Activated CD4-positive, alpha-beta T cell treated with anti-CD3 and anti-CD28 coated beads for 36 hours (primary cell): ENCODE data around the gene NBEAL2. TPM values are rescaled to one million over a fixed set of nuclear protein-coding genes. Genes with fewer than 3 reads are reported as not detected.

Source experiments
- ATAC-seq: fragments of 200-7000 bp; cut with Tn5 transposase; one replicate; pipeline ENCODE4 v1.10.0; 2021; ENCODE audit warnings: mild to moderate bottlenecking, moderate library complexity
- CTCF ChIA-PET: fragments of 350-600 bp; sonication (Branson Sonifier 250); formaldehyde crosslinking; loops from one replicate; lab custom pipeline; 2021; ENCODE audit warnings: antibody characterized with exemption; lab: Charles Lee
- POLR2A ChIA-PET: fragments of 350-600 bp; sonication (Branson Sonifier 250); formaldehyde crosslinking; loops from one replicate; lab custom pipeline; 2021; ENCODE audit warnings: antibody characterized with exemption, inconsistent platforms; lab: Charles Lee
- DNase-seq: peaks from one replicate; pipeline ENCODE4 v3.0.0-alpha.2; 2020
- H3K27ac Mint-ChIP-seq: one replicate; pipeline ENCODE4 v1.8.0; 2021; ENCODE audit warnings: mixed read lengths
- H3K27me3 Mint-ChIP-seq: one replicate; pipeline ENCODE4 v1.8.0; 2021; ENCODE audit warnings: mixed read lengths
- H3K36me3 Mint-ChIP-seq: one replicate; pipeline ENCODE4 v1.8.0; 2021; ENCODE audit warnings: low read depth, mixed read lengths
- H3K4me1 Mint-ChIP-seq: one replicate; pipeline ENCODE4 v1.8.0; 2021; ENCODE audit warnings: mixed read lengths
- H3K4me3 Mint-ChIP-seq: one replicate; pipeline ENCODE4 v1.8.0; 2021; ENCODE audit warnings: mild to moderate bottlenecking, moderate library complexity, mixed read lengths
- H3K9me3 Mint-ChIP-seq: one replicate; pipeline ENCODE4 v1.8.0; 2021; ENCODE audit warnings: low read depth, mixed read lengths
- intact Hi-C, 2 experiments: fragments of 100-400 bp; cut with DNase I in 1 of 2; cut with micrococcal nuclease in 1 of 2; formaldehyde crosslinking; loops; one replicate each; pipeline versions ENCODE4 v1.14.2 to v1.15.1; 2022 to 2024; cut with DNase I, micrococcal nuclease
- total RNA-seq, 2 experiments: library from RNA; stranded (reverse); gene quantifications; one replicate each; pipeline ENCODE4 v1.2.3, GENCODE V29; 2021

NBEAL2 gene
- total RNA-seq, 2 experiments from 2014 or later = 83.4 to 84.9 TPM

DNA sequence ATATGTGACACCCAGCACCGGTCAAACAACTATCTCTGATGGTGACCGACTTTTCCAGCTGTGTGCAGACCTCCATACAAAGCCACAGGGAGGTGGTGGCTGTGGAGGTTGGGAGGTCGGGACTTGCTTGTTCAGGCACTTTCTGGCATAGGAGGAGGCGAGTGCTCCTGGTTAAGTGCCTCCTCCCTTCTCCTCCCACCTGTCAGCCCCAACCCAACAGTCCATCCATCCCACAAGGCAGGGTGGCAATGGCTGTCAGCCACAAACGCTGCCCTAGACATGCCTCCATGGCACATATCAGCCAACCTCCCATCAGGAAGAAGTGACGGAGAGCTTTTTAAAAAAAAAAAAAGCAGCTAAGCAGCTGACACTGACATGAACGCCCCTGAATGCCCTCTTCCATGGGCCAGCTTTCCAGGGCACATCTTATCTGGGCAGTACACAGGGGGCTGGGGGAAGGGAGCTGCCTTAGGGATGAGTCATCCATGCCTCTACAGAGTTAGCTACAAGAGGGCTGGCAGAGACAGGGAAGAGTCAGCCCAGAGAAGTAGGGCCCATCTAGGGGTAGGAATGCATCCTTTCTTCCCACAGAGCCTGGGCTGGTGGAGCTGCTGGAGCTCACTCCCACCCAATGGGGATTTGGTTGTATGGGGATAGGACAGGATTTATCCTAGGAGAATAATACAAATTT lies 44.2 kb upstream of the NBEAL2 start:
- POLR2A ChIA-PET = interaction anchor here (0.6 kb wide), 1 partner anchor 45 kb away, joined by 4 read pairs; no protein-coding TSS in a partner anchor

GRCh38 chr3:46935989-46936558 lies 43.4 kb upstream of the NBEAL2 start:
- Mint-ChIP-seq H3K27me3 (no peaks in the 10 kb centered on the region), H3K9me3 (no peaks in the 10 kb centered on the region), H3K27ac (peak overlapping the region; percentile 17), H3K4me1 (peaks cover 34% of the 10 kb centered on the region), H3K4me3 (no peak overlapping the region), H3K36me3 (peaks cover 36% of the 10 kb centered on the region)
- no peak for ATAC-seq
- intact Hi-C loops = no loop called here
- no peak for DNase-seq
- ChIA-PET CTCF (interaction anchor here (0.6 to 1.2 kb wide), 6 partner anchors 13 to 144 kb away, joined by 3 read pairs; no protein-coding TSS in a partner anchor), POLR2A (interaction anchor here (0.6 kb wide), 1 partner anchor 44 kb away, joined by 4 read pairs; no protein-coding TSS in a partner anchor)

More for the DNA sequence above, 44.2 kb upstream of the NBEAL2 start:
- CTCF ChIA-PET = interaction anchor here (0.6 to 1.3 kb wide), 8 partner anchors 12 to 211 kb away, joined by 3 to 5 read pairs (median 3); no protein-coding TSS in a partner anchor
- no peak overlapping the region for H3K4me3 Mint-ChIP-seq
- H3K36me3 Mint-ChIP-seq = peaks cover 35% of the 10 kb centered on the region
- intact Hi-C loops = no loop called here
- H3K27ac Mint-ChIP-seq = peak overlapping the region; percentile 37
- peaks cover 38% of the 10 kb centered on the region for H3K4me1 Mint-ChIP-seq
- ATAC-seq (peak; percentile 51), DNase-seq (no peak)
- no peaks in the 10 kb centered on the region for H3K27me3 Mint-ChIP-seq
- H3K9me3 Mint-ChIP-seq = no peaks in the 10 kb centered on the region

- intact Hi-C loops = no loop called here
- POLR2A ChIA-PET = no interaction called here
- Mint-ChIP-seq H3K36me3 (peaks cover 36% of the 10 kb centered on the region), H3K4me3 (no peak overlapping the region), H3K27me3 (no peaks in the 10 kb centered on the region), H3K9me3 (no peaks in the 10 kb centered on the region), H3K4me1 (peaks cover 29% of the 10 kb centered on the region), H3K27ac (no peak overlapping the region)
- DNase-seq (no peak), ATAC-seq (no peak)
- CTCF ChIA-PET = interaction anchor here (1.2 kb wide), 1 partner anchor 14 kb away, joined by 3 read pairs; no protein-coding TSS in a partner anchor
Observed at GRCh38 chr3:46936733-46937250, 42.7 kb upstream of the NBEAL2 start.

GRCh38 chr3:46938118-46938517 lies 41.3 kb upstream of the NBEAL2 start:
- DNase-seq = no peak
- H3K9me3 Mint-ChIP-seq = no peaks in the 10 kb centered on the region
- peaks cover 26% of the 10 kb centered on the region for H3K4me1 Mint-ChIP-seq
- POLR2A ChIA-PET = no interaction called here
- intact Hi-C loops = no loop called here
- ATAC-seq = no peak
- H3K4me3 Mint-ChIP-seq = no peak overlapping the region
- peaks cover 36% of the 10 kb centered on the region for H3K36me3 Mint-ChIP-seq
- H3K27me3 Mint-ChIP-seq = no peaks in the 10 kb centered on the region
- no peak overlapping the region for H3K27ac Mint-ChIP-seq
- CTCF ChIA-PET = interaction anchor here (0.6 to 1.0 kb wide), 2 partner anchors 9 to 246 kb away, joined by 3 to 4 read pairs; no protein-coding TSS in a partner anchor

DNA sequence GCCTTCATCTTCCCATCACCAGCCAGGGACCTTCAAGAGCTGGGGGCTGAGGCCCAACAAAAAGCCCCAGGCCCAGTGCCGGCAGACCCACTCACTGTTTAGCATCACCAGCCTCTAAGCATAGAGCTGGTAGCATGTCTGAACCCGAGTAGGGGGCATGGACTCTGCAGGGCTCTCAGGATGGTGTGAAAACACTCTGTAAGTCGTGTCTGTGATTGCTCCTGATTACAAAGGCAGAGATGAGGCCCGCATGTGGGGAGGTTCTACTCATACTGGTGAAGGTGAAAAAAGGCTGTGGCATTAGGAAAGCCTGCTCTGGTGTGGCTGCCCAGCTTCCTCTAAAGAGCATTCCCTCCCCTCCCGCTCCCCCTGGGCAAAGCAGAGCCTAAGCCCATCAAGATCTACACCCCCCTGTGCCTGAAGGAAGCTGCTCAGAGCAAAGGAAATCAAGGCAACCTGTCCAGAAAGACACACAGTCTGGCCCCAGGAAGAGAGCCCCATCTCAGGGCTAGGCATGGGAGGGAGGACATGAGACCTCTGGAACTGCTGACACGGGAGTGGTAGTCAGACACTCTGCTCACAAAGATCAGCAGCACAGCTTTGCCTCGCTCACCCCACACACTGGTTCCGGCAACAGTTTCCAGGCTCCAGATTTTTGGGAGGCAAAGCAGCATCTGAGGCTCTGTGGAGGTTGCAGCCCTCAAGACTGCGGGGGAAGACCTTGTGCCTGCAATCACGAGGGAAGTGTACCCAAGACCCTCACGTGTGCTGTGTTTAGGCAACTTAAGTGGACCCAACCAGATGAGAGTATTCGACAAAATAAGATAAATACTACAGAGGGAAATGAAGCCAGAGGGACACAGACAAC lies 39.7 kb upstream of the NBEAL2 start:
- H3K27me3 Mint-ChIP-seq = no peaks in the 10 kb centered on the region
- DNase-seq = no peak
- POLR2A ChIA-PET = interaction anchor here (0.6 kb wide), 1 partner anchor 19 kb away, joined by 3 read pairs; no protein-coding TSS in a partner anchor
- H3K4me1 Mint-ChIP-seq = peaks cover 29% of the 10 kb centered on the region
- CTCF ChIA-PET = interaction anchor here (0.7 to 1.6 kb wide), 2 partner anchors 10 to 117 kb away, joined by 3 read pairs; no protein-coding TSS in a partner anchor
- no peaks in the 10 kb centered on the region for H3K9me3 Mint-ChIP-seq
- ATAC-seq = no peak
- intact Hi-C loops = no loop called here
- H3K36me3 Mint-ChIP-seq = peaks cover 33% of the 10 kb centered on the region
- H3K4me3 Mint-ChIP-seq = no peak overlapping the region
- H3K27ac Mint-ChIP-seq = peak overlapping the region; percentile 25

DNA sequence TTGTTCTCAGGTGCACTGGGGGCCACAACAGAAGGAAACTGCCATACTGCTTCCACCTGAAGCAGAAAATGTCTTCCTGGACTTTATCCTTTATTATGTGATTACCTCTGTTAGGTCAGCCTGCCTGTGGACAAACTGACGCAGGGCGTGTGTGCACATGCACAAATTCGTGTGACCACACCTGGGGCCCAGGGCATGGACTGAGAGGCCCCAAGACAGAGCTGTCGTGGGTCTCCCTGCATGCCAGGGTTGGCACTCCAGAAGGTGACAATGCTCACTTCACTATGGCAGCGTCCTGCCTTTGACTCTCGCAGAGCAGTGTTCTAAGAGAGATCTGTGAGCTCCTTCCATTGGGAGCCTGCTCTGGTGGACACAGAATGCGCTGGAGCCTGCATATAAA lies 37.4 kb upstream of the NBEAL2 start:
- CTCF ChIA-PET = interaction anchor here (0.8 to 0.9 kb wide), 2 partner anchors 12 to 14 kb away, joined by 3 to 5 read pairs; no protein-coding TSS in a partner anchor
- Mint-ChIP-seq H3K27me3 (no peaks in the 10 kb centered on the region), H3K9me3 (no peaks in the 10 kb centered on the region), H3K4me3 (no peak overlapping the region), H3K36me3 (peaks cover 40% of the 10 kb centered on the region), H3K4me1 (peaks cover 40% of the 10 kb centered on the region), H3K27ac (no peak overlapping the region)
- intact Hi-C loops = no loop called here
- ATAC-seq = no peak
- no peak for DNase-seq
- POLR2A ChIA-PET = interaction anchor here (1.0 kb wide), 1 partner anchor 11 kb away, joined by 4 read pairs; no protein-coding TSS in a partner anchor

DNA sequence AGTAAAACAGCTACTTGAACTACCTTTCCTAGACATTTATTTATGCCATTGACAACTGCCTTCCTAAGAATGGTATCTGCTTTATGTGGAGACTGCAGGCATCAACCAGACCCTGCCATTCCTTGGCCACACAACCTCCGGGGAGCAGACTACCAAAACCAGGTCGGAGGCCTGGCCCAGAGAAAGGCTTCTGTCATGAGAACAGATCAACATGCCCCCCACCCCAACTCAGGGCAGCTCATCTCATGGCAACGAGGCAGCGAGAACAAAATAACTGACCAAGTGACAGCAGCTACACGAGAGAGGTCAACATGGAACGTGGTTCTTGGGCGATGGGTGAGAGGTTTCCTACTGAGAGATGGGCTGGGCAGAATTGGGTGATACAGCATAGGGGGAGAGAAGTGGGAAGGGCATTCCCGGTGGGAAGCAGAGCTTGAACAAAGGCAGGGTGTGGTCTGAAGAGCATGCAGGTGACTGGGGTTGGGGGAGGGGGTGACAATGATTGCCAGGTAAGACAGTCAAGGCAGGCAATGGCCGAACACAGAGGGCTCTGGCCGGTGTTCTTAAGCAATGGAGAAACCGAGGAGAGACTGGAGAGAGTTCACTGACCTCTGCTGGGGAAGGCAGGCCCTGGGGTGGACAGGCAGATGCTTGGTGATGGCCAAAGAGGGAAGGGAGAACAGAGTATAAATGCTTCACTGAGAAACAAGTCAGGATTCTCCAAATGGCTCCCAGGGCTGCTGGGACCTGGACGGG lies 36.8 kb upstream of the NBEAL2 start:
- no peak overlapping the region for H3K4me3 Mint-ChIP-seq
- H3K36me3 Mint-ChIP-seq = peaks cover 41% of the 10 kb centered on the region
- ChIA-PET POLR2A (no interaction called here), CTCF (interaction anchor here (0.8 to 0.9 kb wide), 2 partner anchors 11 to 13 kb away, joined by 3 to 5 read pairs; no protein-coding TSS in a partner anchor)
- H3K9me3 Mint-ChIP-seq = no peaks in the 10 kb centered on the region
- H3K27ac Mint-ChIP-seq = peak overlapping the region; percentile 11
- no peak for DNase-seq
- no peak for ATAC-seq
- no peaks in the 10 kb centered on the region for H3K27me3 Mint-ChIP-seq
- intact Hi-C loops = no loop called here
- peaks cover 46% of the 10 kb centered on the region for H3K4me1 Mint-ChIP-seq

DNA sequence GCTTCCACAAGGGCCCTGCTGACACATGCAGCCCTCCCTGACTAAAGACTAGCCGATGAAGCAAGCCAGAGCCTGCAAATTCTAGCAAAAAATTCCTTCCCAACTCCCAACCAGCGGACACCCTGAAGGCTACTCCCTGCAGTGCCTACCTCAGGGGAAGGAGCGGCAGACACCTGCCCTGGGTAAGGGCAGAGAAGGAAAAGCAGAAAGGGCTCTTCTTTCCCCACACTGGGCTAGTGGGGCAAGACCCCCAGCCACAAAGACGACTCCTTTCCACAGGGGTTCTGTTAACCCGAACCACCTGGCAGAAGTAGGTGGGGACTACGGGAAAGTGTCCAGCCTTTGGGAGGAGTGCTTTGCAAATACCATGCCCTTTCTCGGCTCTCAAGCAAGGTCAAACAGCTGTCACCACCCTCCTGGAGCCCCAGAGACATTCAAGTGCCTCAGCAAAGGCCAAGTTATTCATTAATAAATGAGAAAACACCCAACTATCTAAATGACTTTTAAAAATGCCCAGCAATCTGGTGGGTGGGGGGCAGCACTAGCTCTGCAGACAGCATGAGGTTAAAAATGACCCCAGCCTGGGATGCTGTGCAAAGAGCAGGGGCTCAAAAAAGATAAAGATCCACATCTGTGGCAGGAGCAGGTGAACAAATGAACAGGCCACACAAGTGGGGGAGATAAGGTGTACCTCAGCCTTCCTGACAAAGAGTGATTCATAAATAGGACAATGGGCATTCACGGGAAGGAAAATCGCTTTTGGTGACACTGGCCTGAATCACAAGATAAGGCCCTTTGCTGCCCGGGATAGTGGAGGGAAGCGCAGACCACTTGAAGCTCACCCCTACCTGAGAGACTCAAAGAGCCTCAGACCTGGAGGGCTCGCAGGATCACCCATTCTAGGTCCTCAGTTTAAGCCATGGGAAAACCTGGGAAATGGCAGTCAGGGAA lies 36.0 kb upstream of the NBEAL2 start:
- intact Hi-C loops = no loop called here
- no peaks in the 10 kb centered on the region for H3K27me3 Mint-ChIP-seq
- no peak overlapping the region for H3K27ac Mint-ChIP-seq
- H3K36me3 Mint-ChIP-seq = peaks cover 38% of the 10 kb centered on the region
- no peak for DNase-seq
- H3K4me3 Mint-ChIP-seq = no peak overlapping the region
- peaks cover 55% of the 10 kb centered on the region for H3K4me1 Mint-ChIP-seq
- ChIA-PET POLR2A (no interaction called here), CTCF (interaction anchor here (0.7 to 1.9 kb wide), 2 partner anchors 15 to 76 kb away, joined by 4 read pairs; no protein-coding TSS in a partner anchor)
- ATAC-seq = no peak
- H3K9me3 Mint-ChIP-seq = no peaks in the 10 kb centered on the region

DNA sequence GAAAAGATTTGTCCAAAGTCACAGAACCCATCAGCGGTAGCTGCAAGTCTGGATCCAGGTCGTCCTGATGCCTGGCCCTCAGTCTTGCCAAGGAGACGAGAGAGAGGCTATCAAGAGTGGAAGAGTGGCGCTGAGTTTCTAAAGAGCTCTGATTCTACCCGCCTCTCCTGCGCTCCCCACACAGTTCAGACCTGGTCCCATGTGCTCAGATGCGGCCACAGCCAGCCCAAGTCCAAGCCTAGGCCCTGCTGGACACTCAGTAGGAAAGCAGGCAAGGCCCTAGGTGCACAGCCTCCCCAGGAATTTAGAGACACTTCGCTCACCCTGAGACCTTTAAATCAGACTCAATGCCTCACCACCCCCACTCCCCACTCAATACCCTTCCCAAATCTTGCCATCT lies 35.3 kb upstream of the NBEAL2 start:
- ATAC-seq (no peak), DNase-seq (no peak)
- intact Hi-C loops = no loop called here
- peaks cover 36% of the 10 kb centered on the region for H3K36me3 Mint-ChIP-seq
- H3K27ac Mint-ChIP-seq = peak overlapping the region; percentile 33
- no peaks in the 10 kb centered on the region for H3K9me3 Mint-ChIP-seq
- no peaks in the 10 kb centered on the region for H3K27me3 Mint-ChIP-seq
- H3K4me3 Mint-ChIP-seq = no peak overlapping the region
- POLR2A ChIA-PET = no interaction called here
- peaks cover 61% of the 10 kb centered on the region for H3K4me1 Mint-ChIP-seq
- CTCF ChIA-PET = interaction anchor here (0.7 to 1.9 kb wide), 2 partner anchors 15 to 77 kb away, joined by 4 read pairs; no protein-coding TSS in a partner anchor
